Pulmonary artery endothelial cell (primary cell): ENCODE results near the gene TMEM182. TPM values are rescaled to one million over a fixed set of nuclear protein-coding genes. Genes with fewer than 3 reads are reported as not detected.

ENCODE experiments used
- DNase-seq: peaks from one replicate; pipeline ENCODE4 v3.0.0-alpha.2; 2011; ENCODE audit warnings: low read depth, low spot score
- total RNA-seq: library from RNA; depleted of rRNA; stranded (reverse); fragments of >200 nt; gene quantifications from 2 replicates; pipeline ENCODE4 v1.2.3, GENCODE V29; 2014

TMEM182 gene
- total RNA-seq, 1 donor from 2014 or later, result 1.2 TPM

DNA sequence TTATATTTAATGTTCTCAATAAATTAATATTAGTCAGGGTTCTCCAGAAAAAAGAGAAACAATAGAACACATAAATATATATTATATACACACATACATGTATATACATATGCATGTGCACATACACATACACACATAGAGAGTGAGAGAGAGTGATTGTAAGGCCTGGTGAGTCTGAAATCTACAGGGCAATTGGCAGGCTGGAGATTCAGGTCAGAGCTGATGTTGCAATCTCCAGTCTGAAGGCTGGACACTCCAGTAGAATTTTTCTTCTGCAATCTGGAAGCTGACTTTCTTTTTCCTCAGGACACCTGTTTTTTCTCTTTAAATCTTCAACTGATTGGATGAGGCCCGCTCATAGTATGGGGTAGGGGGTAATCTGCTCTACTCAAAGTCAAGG is 3.2 kb downstream of the TMEM182 start:
- no peak for DNase-seq

DNA sequence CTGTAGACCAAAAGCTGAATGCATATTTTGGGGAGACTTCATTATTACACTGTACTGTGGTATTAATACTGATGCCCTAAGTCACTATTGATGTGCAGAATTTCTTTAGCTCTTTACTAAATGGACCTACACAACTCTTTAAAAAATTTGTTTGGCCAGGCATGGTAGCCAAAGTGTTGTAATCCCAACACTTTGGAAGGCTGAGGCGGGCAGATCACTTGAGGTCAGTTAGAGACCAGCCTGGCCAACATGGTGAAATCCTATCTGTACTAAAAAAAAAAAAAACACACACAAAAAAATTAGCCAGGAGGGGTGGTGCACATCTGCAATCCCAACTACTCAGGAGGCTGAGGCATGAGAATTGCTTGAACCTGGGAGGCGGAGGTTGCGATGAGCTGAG is 6.4 kb downstream of the TMEM182 start:
- DNase-seq, result no peak

- DNase-seq, result no peak
These were observed 7.1 kb downstream of the TMEM182 start for GRCh38 chr2:102768892-102769291.

DNA sequence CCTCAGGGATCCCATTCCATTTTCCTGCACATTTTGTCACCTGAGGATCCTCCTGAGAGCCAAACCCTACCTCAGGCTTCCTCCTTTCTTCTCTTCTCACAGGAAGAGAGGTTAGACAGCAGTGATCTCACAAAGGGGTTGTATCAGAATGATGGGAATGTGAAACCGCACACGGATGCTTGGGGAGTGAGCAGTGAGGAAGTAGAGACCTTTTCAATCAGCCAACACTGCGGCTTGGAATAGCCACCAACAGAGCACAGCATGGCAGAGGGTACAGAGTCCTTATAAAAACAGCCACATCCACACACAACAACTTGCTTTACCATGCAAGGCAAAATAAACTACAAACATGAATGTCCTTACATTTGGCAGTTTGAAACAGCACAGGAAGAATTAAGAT is 8.7 kb downstream of the TMEM182 start:
- DNase-seq, result no peak

DNA sequence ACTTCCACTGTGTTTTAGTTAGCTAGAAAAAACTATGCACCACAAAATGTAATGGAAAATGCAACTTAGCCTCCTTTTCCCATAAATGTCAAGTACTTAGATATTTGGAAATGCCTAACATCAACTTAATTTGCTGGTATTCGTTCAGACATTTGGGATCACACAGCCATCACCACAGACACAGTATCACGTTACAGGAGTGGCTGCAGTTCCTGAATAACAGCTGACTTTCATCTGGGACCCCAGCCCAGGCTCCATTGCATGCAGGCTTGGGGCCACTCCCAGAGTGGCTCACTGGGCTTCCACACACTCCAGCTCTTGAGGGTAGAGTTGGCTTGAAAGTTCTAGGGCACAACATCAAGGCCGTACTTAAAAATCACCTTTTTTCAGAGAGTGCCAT is 9.3 kb downstream of the TMEM182 start:
- DNase-seq, result no peak

- DNase-seq, result no peak
These were observed 10.8 kb downstream of the TMEM182 start for GRCh38 chr2:102772659-102773058.

- no peak for DNase-seq
These were observed 11.4 kb downstream of the TMEM182 start for GRCh38 chr2:102773149-102773705.

GRCh38 chr2:102778260-102778659 is 16.4 kb downstream of the TMEM182 start:
- DNase-seq, result no peak

DNA sequence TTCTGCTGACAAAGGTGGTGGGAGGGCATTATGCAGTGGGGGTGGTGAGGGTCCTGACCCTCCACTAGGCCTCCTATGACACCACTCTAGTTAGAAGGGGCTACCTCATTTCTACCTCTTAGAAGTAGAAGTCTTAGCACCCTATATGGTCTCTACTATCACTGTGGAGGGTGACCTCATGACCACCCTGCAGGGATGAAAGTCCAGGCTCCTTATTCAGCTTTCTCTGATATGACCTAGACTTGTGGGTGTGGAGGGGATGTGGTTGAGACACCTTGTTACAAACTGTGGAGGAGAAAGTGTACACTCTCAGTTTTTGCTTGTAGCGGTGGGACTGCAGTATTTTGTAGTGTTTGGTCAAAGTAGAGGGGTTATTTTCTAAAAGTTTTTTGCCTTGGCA is 18.6 kb downstream of the TMEM182 start:
- no peak for DNase-seq

DNA sequence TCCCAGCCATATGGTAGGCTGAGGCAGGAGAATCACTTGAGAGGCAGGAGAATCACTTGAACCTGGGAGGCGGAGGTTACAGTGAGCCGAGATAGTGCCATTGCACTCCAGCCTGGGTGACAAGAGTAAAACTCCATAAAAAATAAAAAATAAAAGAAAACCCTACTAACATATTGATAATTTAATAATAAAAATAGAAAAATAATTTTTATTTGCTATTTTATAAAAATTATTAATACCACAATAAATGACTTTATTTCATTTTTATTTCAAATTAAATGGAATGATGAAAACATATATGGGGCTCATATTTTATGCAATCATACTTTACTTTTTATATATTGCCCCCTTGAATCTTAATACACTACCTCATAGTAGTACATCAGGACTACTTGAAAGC is 20.4 kb downstream of the TMEM182 start:
- no peak for DNase-seq

DNA sequence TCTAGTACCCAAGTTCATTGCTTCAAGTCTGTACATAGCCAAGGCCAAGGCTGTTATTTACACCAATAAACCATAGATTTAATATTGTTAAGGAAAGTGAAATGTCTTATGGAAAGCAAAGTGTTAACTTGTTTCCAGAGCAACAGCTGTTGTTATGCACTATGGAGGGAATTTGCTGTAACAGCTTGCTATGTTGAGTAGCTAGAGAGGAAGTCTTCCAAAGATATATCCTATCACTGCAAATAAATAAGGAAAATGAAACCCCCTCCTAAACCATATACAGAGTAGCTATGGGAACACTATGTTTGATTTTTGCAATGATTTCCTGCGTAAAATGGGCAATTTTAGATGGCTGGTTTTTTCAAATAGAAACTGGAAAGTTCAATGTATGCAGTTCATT is 21.1 kb downstream of the TMEM182 start:
- DNase-seq, result no peak

- DNase-seq, result no peak
These were observed 21.8 kb downstream of the TMEM182 start for GRCh38 chr2:102783506-102784183.

GRCh38 chr2:102784940-102785339 is 23.1 kb downstream of the TMEM182 start:
- no peak for DNase-seq

DNA sequence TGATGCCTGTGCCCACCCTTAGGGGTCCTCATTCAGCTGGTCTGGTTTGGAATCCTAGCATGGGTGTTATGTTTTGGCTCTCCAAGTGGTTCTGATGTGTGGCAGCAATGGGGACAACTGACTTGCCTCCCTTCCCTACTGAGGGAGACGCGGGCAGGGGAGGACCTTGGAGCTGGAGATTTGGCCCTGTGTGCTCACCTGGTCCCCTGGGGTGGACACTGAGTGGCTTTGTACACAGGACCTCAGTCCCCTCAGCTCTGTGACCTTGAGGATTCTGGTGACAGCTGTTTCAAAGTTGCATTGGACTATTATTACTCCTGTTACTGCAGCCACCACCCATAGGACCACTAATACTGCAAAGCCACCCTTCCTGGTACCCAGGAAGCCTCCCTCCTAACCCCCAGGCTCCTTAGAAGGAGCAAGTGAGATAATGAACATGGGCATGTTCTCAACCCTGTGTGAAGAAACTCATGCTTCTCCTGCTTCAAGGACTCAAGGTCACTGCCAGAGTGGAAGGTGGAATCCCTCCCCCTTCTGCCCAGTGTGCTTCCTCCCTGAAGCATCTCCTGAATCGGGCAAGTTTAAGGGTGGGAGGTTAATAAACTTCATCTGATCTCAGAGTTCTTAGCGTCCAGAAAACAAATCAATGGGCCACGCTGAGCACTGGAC is 26.5 kb downstream of the TMEM182 start:
- DNase-seq, result no peak

DNA sequence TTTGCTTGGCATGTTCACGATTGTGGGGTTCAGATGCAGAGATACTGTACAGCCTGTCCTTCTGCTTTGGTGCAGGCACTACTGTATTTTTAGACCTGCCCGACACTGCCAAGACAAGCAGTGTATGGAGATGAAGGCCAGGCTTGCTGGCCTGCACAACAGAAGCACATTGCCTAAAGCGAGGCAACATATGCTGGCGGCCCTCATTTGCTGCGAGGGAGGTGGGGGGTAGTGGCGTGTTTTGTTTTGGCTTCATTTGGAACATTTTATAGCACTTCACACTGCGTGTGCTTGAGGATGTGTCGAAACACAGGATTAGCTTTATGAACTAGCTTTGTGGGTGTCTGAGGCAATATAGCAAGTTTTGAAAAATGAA is 27.0 kb downstream of the TMEM182 start:
- no peak for DNase-seq

DNA sequence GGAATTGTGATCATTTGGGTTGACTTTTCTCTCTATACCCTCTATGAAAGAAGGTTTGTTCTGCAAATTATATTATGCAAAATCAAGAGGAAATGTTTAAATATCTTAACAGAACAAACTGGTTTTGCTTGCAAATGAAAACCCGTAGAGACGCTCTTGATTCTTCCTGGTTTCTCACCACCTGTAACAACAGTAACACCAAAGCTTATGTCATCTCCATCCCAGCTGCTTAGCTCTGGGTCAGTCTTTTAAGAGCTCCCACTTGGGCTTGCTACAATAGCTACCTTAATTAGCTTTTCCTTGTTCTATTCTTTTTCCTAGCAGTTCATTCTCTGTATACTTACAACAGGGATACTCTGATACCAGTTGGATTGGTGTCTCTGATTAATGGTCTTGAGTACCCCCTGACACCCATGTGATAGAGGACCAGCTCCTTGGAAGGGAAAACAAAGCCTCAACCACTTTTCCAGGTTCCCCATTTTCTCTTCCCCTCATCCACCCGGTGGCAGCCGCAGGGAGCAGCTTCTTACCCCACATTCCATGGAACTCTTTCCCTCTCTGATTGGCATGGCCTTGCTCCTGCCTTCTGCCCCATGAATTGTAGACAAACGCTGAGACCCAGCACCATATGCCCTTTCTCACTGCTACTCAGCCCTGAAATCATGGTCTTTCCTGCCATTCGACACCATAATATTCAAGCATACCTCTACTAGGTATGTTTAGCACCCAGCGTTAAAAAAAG is 27.7 kb downstream of the TMEM182 start:
- no peak for DNase-seq

- no peak for DNase-seq
These were observed 28.2 kb downstream of the TMEM182 start for GRCh38 chr2:102790091-102790455.

DNA sequence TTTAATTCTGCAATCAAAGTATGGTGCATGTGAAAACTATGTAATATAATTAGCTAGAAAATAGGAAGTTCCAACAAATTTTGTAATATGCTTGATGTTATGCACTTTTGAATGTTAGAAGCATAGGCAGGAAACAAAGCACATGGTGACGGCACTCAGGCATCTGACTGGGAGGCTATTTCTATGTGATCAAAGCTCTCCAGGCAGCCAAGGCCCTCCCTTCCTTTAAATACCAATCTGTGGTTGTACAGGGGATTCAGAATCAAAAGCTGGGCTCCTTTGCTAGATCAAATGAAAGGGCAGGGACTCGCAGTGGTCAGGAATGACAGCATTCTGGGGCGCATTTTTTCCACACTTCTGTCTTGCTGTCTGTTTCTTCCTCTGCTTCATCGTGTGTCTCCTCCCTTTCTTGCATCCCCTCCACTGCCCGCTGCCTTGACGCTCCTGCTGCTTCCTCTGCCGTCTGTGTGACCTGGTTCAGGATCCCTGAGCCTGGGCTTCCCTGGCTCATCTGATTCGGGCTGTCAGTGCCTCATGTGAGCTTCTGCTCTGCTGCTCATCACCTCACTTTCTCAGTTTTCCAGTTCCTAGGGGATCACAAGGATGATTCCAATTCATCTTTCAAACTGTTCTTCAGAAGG is 30.9 kb downstream of the TMEM182 start:
- DNase-seq, result no peak

- DNase-seq, result no peak
These were observed 33.8 kb downstream of the TMEM182 start for GRCh38 chr2:102795641-102796040.

DNA sequence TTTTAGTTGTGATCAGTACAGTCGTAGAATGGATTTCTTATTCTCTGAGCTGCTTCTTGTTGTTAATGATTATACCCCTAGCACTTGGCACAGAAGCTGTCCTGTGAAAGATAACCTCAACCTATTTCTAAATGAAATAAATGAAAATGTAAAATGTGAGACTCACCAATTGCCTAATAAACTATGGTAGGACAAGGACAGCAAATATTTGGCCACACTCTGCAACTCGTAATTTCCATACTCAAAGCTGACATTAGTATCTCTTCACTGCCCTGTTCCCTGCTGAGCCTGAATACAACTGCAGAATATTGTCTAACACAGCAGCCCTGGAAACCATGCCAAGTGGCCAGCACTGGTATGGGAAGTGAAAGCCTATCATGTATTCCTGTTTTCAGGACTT is 34.5 kb downstream of the TMEM182 start:
- no peak for DNase-seq

GRCh38 chr2:102797486-102797885 is 35.7 kb downstream of the TMEM182 start:
- DNase-seq, result no peak

DNA sequence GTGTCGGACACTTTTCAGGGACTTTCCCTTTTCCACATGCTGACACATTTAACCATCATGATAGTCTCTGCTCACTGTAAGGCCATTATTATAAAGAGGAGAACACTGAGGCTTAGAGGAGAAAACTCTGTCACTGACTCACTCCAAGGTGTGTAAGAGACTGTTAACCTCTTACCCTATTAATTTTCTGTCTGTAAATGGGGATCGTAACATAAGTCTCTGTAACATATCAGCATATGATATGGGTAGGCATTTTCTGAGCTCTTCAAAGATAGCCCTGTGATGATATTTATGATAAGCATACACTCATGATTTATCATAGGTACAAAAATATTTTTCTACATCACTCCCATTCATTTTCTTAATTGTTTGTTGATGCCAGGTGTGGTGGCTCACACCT is 36.4 kb downstream of the TMEM182 start:
- no peak for DNase-seq
